GM23338 (cell line): ENCODE data around the gene PCF11. TPM values are rescaled to one million over a fixed set of nuclear protein-coding genes. Genes with fewer than 3 reads are reported as not detected.

Experiments
- ATAC-seq: fragments of 200-7000 bp; cut with Tn5 transposase; 3 replicates; pipeline ENCODE4 v1.9.1; 2020
- DNase-seq: peaks from one replicate; pipeline ENCODE4 v3.0.0-alpha.2; 2015; ENCODE audit warnings: low spot score
- H2AFZ ChIP-seq: fragments of 200-600 bp; sonication (generic); 2 replicates; pipeline ENCODE4 v1.8.0; 2016; ENCODE audit warnings: antibody characterized with exemption, mild to moderate bottlenecking, moderate library complexity
- H3F3A ChIP-seq: fragments of 200-600 bp; sonication (generic); replicated peaks from 2 replicates; pipeline ENCODE4 v1.8.0; 2017; ENCODE audit warnings: antibody characterized with exemption, mixed run types, low read depth
- H3K27ac ChIP-seq: fragments of 200-600 bp; sonication (generic); 2 replicates; pipeline ENCODE4 v1.6.1; 2016; ENCODE audit warnings: low read depth
- H3K27me3 ChIP-seq: fragments of 200-600 bp; sonication (generic); 2 replicates; pipeline ENCODE4 v1.8.0; 2016; ENCODE audit warnings: mild to moderate bottlenecking, mixed run types, moderate library complexity; ENCODE audit not compliant: insufficient read depth
- H3K36me3 ChIP-seq: fragments of 200-600 bp; sonication (generic); 2 replicates; pipeline ENCODE4 v1.8.0; 2016; ENCODE audit warnings: mild to moderate bottlenecking; ENCODE audit not compliant: insufficient read depth
- H3K4me1 ChIP-seq: fragments of 200-600 bp; sonication (generic); 2 replicates; pipeline ENCODE4 v1.8.0; 2016; ENCODE audit warnings: mild to moderate bottlenecking, moderate library complexity; ENCODE audit not compliant: insufficient read depth
- H3K4me2 ChIP-seq: fragments of 200-600 bp; sonication (generic); 2 replicates; pipeline ENCODE4 v1.7.1; 2017; ENCODE audit warnings: mixed run types
- H3K4me3 ChIP-seq: fragments of 200-600 bp; sonication (generic); 2 replicates; pipeline ENCODE4 v1.6.1; 2016; ENCODE audit warnings: mixed run types
- H3K79me2 ChIP-seq: fragments of 200-600 bp; sonication (generic); replicated peaks from 2 replicates; pipeline ENCODE4 v1.8.0; 2017; ENCODE audit warnings: mild to moderate bottlenecking; ENCODE audit not compliant: insufficient read depth
- H3K9me2 ChIP-seq: fragments of 200-600 bp; sonication (generic); 2 replicates; pipeline ENCODE4 v1.8.0; 2017; ENCODE audit not compliant: insufficient read depth
- H4K20me1 ChIP-seq: fragments of 200-600 bp; sonication (generic); replicated peaks from 2 replicates; pipeline ENCODE4 v1.8.0; 2017; ENCODE audit warnings: mild to moderate bottlenecking; ENCODE audit not compliant: insufficient read depth
- H3K27ac Mint-ChIP-seq: 2 replicates; pipeline ENCODE4 v1.8.0; 2020; ENCODE audit warnings: inconsistent platforms, mild to moderate bottlenecking, moderate library complexity, mixed read lengths
- H3K27me3 Mint-ChIP-seq: 3 replicates; pipeline ENCODE4 v1.8.0; 2022; ENCODE audit warnings: low read depth, mild to moderate bottlenecking, moderate library complexity, mixed read lengths, inconsistent platforms; ENCODE audit not compliant: insufficient read depth, poor library complexity
- H3K36me3 Mint-ChIP-seq: 3 replicates; pipeline ENCODE4 v1.8.0; 2021; ENCODE audit warnings: low read depth, mild to moderate bottlenecking, inconsistent platforms, moderate library complexity, mixed read lengths
- H3K4me1 Mint-ChIP-seq: 3 replicates; pipeline ENCODE4 v1.8.0; 2020; ENCODE audit warnings: mild to moderate bottlenecking, inconsistent platforms, mixed read lengths
- H3K4me3 Mint-ChIP-seq: 3 replicates; pipeline ENCODE4 v1.8.0; 2021; ENCODE audit warnings: moderate library complexity, mild to moderate bottlenecking, inconsistent platforms, mixed read lengths
- H3K9me3 Mint-ChIP-seq: 3 replicates; pipeline ENCODE4 v1.8.0; 2020; ENCODE audit warnings: moderate library complexity, mild to moderate bottlenecking, inconsistent platforms, mixed read lengths
- CREB1 ChIP-seq: fragments of 250-450 bp; sonication (Bioruptor Pico); IDR thresholded peaks from 2 replicates; pipeline ENCODE4 v1.5.0; 2020; ENCODE audit warnings: low read depth, mild to moderate bottlenecking, moderate library complexity
- CTCF ChIP-seq, 2 experiments: fragments of 200-600 bp in 1 of 2; sonication (generic) in 1 of 2; conservative IDR thresholded peaks; 2 replicates each; pipeline versions ENCODE4 v1.5.1 to v1.6.1; 2016 to 2017; ENCODE audit warnings: antibody characterized with exemption in 2 of 2, low read depth in 2 of 2, mild to moderate bottlenecking in 2 of 2, moderate library complexity in 1 of 2
- ETS1 ChIP-seq: IDR thresholded peaks from 2 replicates; pipeline ENCODE4 v1.6.1; 2016; ENCODE audit warnings: antibody characterized with exemption
- EZH2 ChIP-seq: fragments of 200-600 bp; sonication (generic); IDR thresholded peaks from one replicate; pipeline ENCODE4 v1.8.0; 2017; ENCODE audit warnings: antibody characterized with exemption, mild to moderate bottlenecking, low read depth; ENCODE audit not compliant: unreplicated experiment
- EZH2phosphoT487 ChIP-seq: fragments of 200-600 bp; sonication (generic); IDR thresholded peaks from one replicate; pipeline ENCODE4 v1.8.1; 2018; ENCODE audit warnings: antibody characterized with exemption; ENCODE audit not compliant: unreplicated experiment
- JUNB ChIP-seq: IDR thresholded peaks from one replicate; pipeline ENCODE4 v1.6.1; 2016; ENCODE audit warnings: antibody characterized with exemption; ENCODE audit not compliant: unreplicated experiment
- NANOG ChIP-seq: IDR thresholded peaks from 2 replicates; pipeline ENCODE4 v1.6.1; 2016; ENCODE audit warnings: antibody characterized with exemption, borderline replicate concordance
- POLR2AphosphoS5 ChIP-seq: IDR thresholded peaks from 2 replicates; pipeline ENCODE4 v1.6.1; 2016; ENCODE audit warnings: antibody characterized with exemption, low read depth
- REST ChIP-seq: IDR thresholded peaks from one replicate; pipeline ENCODE4 v1.6.1; 2018; ENCODE audit warnings: antibody characterized with exemption; ENCODE audit not compliant: unreplicated experiment
- STAT1 ChIP-seq: IDR thresholded peaks from one replicate; pipeline ENCODE4 v1.6.1; 2016; ENCODE audit warnings: antibody characterized with exemption; ENCODE audit not compliant: unreplicated experiment
- ZNF114 ChIP-seq: fragments of 250-450 bp; sonication (Bioruptor Pico); IDR thresholded peaks from 2 replicates; pipeline ENCODE4 v1.5.0; 2020; ENCODE audit warnings: mild to moderate bottlenecking, moderate library complexity
- ZNF331 ChIP-seq: fragments of 250-450 bp; sonication (Bioruptor Pico); IDR thresholded peaks from 2 replicates; pipeline ENCODE4 v1.5.0; 2020; ENCODE audit warnings: low read depth, mild to moderate bottlenecking, moderate library complexity
- ZNF462 ChIP-seq: fragments of 250-450 bp; sonication (Bioruptor Pico); IDR thresholded peaks from 2 replicates; pipeline ENCODE4 v1.5.0; 2020; ENCODE audit warnings: mild to moderate bottlenecking, moderate library complexity
- polyA plus RNA-seq: library from polyadenylated mRNA; unstranded; fragments of >200 nt; fragmentation: Nextera tagmentation; extraction: Ambion mirVana; gene quantifications from 2 replicates; pipeline ENCODE4 v1.2.1, GENCODE V29; 2016
- total RNA-seq: library from RNA; depleted of rRNA; stranded (reverse); fragments of >200 nt; shearing (Covaris generic); gene quantifications from 2 replicates; pipeline ENCODE4 v1.2.3, GENCODE V29; 2014

The PCF11 gene
- total and polyA plus RNA-seq, 2 experiments from 2014 or later, result 23.0 to 44.2 TPM

GRCh38 chr11:83153764-83154163 is 3.2 kb upstream of the PCF11 start:
- peaks cover 16% of the 10 kb centered on the region for H3K36me3 Mint-ChIP-seq
- no peaks in the 10 kb centered on the region; the same call in 2 of the 3 replicates for H3K4me1 Mint-ChIP-seq
- Histone ChIP-seq H3K4me1 (no peaks in the 10 kb centered on the region), H3K27ac (no peak overlapping the region), H3K79me2 (peaks cover 18% of the 10 kb centered on the region), H4K20me1 (peaks cover 6% of the 10 kb centered on the region), H3K4me3 (no peak overlapping the region), H2AFZ (no peak overlapping the region), H3K4me2 (no peak overlapping the region), H3K9me2 (no peaks in the 10 kb centered on the region), H3F3A (no peaks in the 10 kb centered on the region), H3K27me3 (no peaks in the 10 kb centered on the region), H3K36me3 (0 out of 2 replicates have a peak, but pooled peaks cover 4% of the 10 kb centered on the region)
- H3K27me3 Mint-ChIP-seq, result peaks cover 8% of the 10 kb centered on the region
- no peak for DNase-seq
- no peaks in the 10 kb centered on the region for H3K9me3 Mint-ChIP-seq
- H3K27ac Mint-ChIP-seq, result no peak overlapping the region
- no peak overlapping the region for H3K4me3 Mint-ChIP-seq
- no peak for TF ChIP-seq POLR2AphosphoS5
- no peak for TF ChIP-seq CTCF (conservative IDR thresholded peaks at IDR 0.05; ENCODE audit: low read depth in 2 of 2)
- TF ChIP-seq ZNF462, result no peak
- TF ChIP-seq ETS1, result no peak
- no peak for TF ChIP-seq ZNF331 (CRISPR knock-in tag)
- TF ChIP-seq EZH2phosphoT487, result no peak
- no peak for TF ChIP-seq CREB1
- TF ChIP-seq EZH2, result no peak
- TF ChIP-seq ZNF114 (CRISPR knock-in tag), result no peak
- no peak for TF ChIP-seq JUNB
- no peak for TF ChIP-seq NANOG
- TF ChIP-seq STAT1, result no peak
- TF ChIP-seq REST, result no peak
- ATAC-seq, result no peak
